Germinal center (tissue), 1 donor: ENCODE measurements around the gene PTPRO.

Experiments used
- DNase-seq: peaks from one replicate; pipeline ENCODE4 v3.0.0; 2012; ENCODE audit warnings: mixed read lengths, low spot score

The PTPRO gene

DNA sequence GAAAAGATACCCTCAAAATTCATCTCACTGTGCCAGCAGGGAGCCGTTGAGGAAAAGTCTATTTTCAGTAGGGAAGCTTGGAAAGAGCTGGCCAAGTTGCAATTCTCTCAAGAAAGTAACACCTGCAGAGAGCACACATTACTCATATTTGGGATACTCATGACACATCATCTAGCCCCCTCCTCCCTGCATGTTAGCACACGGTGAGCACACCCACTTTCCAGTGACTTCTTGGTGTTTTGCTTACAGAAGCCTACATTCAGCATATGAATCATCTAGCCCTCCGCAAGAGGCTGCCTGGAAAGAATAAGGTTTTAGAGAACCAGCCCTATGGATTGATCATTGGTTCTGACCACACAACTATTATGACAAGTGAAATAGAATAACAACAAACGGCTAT lies 124.5 kb downstream of the PTPRO start:
- DNase-seq, result no peak

GRCh38 chr12:15453613-15454012 lies 131.3 kb downstream of the PTPRO start:
- DNase-seq, result no peak

- DNase-seq, result no peak
Observed at GRCh38 chr12:15458008-15458407, 135.7 kb downstream of the PTPRO start.

- no peak for DNase-seq
Observed at GRCh38 chr12:15468911-15469310, 146.6 kb downstream of the PTPRO start.

GRCh38 chr12:15469356-15469755 lies 147.0 kb downstream of the PTPRO start:
- DNase-seq, result no peak

DNA sequence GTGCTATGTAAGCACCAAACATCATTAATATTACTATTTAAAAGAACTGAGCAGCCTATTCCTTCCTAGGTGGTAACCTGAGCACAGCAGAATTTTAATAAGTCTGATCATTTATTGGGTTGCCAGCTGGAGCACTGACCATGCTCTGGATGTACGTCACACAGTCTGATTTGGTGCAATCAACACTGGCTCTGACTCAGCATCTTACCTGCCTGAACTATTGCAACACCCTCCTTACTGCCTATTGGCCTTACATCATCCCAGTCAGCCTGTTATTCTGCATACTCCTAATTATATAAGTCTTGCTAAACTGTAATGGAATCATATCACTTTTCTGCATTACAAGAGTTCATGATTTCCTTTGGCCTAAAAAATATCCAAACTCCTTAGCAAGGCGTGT lies 149.7 kb downstream of the PTPRO start:
- no peak for DNase-seq

DNA sequence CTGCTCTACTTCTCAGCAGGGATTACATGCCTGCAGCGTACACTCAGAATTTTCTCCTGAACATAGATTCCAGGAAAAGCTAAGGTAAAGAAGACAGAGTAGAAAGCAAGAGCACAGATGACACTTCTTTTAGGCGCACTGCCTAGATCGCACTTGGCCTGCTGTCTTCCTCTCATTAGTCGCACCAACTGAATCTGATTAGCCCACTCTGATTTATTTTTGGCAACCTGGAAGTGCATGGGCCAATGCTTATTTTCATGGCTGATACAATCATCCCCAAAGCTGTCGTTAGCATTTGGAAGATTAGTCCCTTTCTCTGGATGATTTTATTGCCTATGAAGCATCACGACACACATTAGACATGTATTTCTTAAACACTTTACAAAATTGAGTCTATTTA lies 152.5 kb downstream of the PTPRO start:
- DNase-seq, result no peak

- DNase-seq, result no peak
Observed at GRCh38 chr12:15477761-15478160, 155.5 kb downstream of the PTPRO start.

GRCh38 chr12:15481846-15482245 lies 159.5 kb downstream of the PTPRO start:
- DNase-seq, result no peak

DNA sequence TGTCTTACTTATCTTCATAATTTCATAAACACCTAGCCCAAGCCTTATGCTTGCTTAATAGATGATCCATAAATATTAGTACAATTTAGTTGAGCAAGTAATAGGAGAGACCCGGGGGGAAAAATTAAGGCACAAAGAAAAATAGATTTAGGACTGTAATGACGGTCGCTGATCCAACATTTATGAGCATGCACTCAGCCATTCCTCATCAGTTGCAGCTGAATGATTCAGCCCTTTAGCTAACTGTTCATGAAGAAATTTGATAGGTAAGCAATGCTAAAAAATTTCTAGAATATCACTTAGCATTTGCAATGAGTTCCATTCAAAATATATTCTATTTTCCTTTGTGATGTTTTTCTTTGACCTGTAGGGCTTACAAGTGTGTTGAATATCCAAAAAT lies 163.2 kb downstream of the PTPRO start:
- DNase-seq, result no peak

DNA sequence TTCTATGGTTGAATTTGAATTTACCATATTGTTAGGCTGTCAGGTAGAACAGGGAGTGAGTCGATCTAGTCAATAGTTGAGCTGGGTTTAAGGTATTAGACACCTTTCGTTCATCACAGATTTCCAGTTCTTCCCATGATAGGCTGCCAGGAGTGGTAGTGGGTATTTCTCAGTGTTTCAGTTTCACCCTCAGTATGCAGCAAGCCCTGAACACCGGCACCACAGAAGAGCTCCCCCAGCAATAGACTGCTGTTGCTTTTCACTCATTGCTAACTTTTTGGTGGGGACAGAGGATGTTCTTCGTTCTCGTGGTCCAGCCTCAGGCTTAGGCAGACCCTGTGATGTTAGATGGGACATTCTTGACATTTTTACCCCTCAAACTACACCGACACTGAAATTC lies 164.6 kb downstream of the PTPRO start:
- no peak for DNase-seq

DNA sequence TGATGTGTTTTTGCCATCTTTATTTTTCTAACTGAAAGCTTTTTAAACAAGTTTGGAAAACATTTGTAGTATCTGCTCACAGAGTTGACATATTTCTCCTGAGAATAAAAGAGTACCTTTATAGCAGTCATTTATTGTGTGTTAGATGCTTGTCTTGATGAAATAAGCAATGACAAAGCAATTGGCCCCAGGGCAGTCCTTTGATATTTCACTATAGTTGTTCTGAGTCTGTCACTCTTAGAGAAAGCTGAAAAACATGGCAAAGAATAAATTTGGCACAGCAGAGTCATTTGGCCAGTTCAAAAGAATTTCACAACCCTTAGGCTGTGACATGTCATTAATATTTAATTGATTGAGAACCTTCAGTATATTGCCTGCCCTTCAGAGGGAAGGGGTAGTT lies 166.2 kb downstream of the PTPRO start:
- no peak for DNase-seq

GRCh38 chr12:15494329-15495046 lies 172.2 kb downstream of the PTPRO start:
- DNase-seq, result no peak

DNA sequence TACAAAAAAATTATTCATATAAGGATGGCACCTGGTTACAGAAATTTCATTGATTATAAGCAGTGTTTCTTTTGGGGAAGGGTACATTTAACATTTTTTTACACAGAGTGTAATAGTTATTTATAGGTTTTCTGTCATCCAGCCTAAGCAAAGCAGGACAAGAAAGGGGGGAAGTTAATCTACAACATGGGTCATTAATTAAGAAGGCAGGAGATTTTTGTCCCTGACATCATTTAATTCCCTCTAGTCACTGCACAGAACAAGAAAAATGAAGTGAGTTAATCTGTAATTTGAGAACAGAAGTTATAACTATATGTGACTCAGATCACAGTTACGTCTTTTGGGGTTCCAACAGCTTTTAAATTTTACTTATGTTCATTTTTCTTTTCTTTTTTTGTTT lies 173.4 kb downstream of the PTPRO start:
- DNase-seq, result no peak

DNA sequence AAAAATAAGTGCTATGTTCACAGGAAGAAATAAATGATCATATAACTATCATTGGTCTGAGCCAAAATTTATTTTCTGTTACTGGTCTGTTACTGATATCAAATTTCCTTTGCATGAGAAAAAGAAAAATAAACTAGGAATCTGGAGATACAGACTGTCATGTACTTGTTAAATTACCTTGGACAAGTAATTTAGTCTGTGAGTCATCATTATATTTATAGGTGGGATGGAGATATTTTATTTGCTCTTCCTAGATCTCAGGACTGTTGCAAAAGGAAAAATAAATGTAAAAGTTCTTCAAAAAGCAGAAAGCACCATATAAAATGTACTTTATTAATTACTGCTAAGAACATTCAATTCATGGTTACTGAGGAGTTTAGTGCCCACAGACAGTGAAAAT lies 174.4 kb downstream of the PTPRO start:
- no peak for DNase-seq

GRCh38 chr12:15497671-15498292 lies 175.5 kb downstream of the PTPRO start:
- DNase-seq, result no peak

- no peak for DNase-seq
Observed at GRCh38 chr12:15502211-15502610, 179.9 kb downstream of the PTPRO start.

DNA sequence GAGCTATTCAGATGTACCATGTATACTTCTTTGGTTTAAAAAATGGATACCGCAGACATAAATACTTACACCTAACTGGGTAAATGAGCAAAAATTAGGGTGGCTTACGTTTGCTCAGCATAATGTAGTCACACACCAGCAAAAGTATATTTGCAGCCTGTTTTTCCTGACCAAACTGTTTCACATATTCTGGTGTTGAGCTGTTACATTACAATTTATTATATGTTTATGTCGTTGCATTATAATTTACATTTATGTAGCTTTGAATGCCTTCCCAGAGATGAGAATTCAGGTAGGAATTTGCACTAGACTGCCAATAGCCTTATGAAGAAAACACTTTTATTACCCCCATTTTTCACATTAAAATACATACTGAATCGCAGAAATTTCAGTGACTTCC lies 183.3 kb downstream of the PTPRO start:
- no peak for DNase-seq

- no peak for DNase-seq
Observed at GRCh38 chr12:15515010-15515409, 192.7 kb downstream of the PTPRO start.

DNA sequence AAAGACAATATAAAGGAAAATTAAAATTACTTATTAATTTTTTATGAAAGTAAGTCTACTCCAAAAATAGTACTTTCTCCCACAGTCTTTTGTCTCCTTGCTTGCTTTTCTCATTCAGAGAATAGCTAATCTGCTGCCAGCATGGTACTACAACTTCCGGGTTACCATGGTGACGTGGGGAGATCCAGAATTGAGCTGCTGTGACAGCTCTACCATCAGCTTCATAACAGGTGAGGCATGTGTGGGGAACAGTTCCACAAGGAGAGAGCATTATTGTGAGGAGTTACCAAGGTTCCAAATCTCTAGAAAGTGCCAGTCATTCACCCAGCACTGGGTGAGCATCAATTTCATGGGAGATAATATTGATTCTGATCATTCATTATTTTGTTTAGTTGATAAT lies 197.8 kb downstream of the PTPRO start:
- no peak for DNase-seq

- DNase-seq, result no peak
Observed at GRCh38 chr12:15520844-15521243, 198.5 kb downstream of the PTPRO start.

DNA sequence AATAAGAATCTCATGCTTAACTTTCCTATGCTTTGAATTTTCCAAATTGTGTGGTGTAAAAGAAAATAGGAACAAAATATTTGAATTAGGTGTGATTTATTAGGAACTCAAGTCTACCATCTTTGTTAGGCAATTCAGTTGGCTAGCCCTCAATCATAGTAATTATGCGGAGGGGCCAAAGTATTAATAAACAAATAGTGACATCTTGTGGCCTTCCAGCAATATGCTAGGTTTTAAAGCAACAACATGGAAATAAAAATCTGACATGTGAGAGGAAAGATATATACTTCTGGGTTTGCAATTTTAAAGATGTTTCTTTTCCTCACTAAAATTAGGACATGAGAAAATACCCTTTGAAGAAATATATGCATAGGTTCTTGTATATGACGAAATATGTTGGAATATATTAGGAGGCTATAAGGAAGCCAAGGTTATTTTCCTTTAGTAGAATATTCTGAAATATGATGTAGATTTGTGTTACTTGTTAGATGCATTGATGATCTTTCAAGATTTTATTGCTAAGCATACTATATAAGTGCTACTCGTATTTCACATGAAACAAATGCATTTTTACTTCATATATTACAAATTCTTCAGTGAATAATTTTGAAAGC lies 200.4 kb downstream of the PTPRO start:
- DNase-seq, result no peak

GRCh38 chr12:15525441-15525840 lies 203.1 kb downstream of the PTPRO start:
- no peak for DNase-seq

DNA sequence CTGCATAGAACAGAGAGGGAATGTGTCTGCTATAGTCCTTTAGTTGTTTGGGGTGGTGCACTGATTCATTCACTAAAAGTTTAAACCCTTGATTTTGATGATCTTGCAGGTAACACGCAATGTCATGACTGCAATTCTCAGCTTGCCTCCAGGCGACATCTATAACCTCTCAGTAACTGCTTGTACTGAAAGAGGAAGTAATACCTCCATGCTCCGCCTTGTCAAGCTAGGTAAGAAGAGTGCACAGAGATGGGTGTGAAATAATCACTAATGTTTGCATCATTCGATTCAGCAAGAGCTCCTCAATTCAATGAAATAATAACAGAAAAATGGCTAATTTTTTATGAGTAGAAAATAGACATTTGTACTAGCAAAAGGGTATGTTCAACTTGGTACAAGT lies 203.7 kb downstream of the PTPRO start:
- DNase-seq, result peak; percentile 31
